ENCODE data around the gene GPR176.
A peak's percentile ranks its signal among the peaks of the same experiment; 100 is the strongest.
"Not testable (repeated sequence)": the region's sequence is repeated elsewhere in the genome, so short reads cannot be mapped to it uniquely, and the experiment has no call there.

Gene GPR176

DNA sequence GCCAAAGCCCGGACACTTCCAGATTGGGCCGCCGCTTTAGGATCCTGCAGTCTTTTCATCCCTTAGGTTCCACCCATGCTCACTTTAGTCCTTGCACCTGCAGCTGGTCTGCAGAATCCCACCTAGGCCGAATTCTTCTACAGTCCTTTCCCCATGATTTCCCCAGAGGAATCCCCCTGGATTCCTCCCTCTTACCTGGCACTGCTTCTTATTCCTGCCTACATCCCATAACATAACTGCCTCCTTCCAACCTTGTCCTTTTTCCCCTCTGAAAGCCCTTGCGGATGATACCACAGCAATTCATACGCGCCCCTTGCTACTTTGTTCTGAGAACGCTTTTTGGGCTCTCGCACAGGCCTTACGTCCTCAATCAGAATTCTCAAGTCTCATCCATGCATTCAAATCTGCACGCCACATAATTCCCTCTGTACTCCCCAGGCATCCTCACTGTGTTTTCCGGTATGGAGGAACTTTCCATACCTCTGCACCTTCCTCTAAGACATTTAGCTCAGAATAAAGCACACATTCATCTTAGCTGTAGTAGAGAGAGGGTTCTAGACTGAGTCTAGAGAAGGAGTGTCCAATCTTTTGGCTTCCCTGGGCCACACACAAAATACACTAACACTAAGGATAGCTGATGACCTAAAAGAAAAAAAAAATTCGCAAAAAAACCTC, 14.5 kb upstream of the GPR176 start:
- DNase-seq, result no peak

DNA sequence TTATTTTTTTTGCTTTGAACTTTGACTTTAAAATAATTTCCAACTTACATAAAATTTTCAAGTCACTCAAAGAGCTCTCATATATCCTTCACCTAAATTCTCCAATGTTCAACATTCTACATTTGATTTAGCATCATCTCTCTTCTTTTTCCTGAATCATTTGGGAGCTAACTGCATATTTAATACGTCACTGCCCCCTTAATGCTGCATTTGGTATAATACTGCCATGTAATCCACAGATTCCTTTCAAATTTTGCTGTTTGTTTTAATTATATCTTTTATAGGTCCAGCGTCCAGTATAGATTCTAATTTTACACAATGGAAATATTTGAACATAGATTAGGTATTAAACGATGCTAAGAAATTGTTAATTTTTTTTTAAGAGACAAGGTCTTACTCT, 11.5 kb upstream of the GPR176 start:
- DNase-seq, result no peak

DNA sequence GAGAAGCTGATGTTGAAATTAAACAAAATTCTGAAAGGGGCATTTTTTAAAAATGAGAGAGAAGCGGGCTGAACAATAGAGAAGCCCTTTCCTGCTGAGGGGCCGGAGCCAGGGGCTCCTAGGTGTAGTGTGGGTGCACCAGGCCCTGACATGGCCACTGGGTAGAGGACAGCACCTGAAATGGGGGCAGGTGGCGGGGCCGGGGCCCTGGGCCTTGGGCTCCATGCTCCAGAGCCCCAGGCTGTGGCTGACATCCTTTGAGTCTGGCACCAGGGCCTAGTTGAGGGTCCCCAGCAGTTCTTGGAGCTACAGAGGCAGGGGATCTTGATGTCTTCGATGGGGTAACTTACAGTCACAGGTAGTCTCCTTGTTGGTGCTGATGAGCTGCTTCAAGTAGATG, 6.5 kb upstream of the GPR176 start:
- DNase-seq, result no peak

DNA sequence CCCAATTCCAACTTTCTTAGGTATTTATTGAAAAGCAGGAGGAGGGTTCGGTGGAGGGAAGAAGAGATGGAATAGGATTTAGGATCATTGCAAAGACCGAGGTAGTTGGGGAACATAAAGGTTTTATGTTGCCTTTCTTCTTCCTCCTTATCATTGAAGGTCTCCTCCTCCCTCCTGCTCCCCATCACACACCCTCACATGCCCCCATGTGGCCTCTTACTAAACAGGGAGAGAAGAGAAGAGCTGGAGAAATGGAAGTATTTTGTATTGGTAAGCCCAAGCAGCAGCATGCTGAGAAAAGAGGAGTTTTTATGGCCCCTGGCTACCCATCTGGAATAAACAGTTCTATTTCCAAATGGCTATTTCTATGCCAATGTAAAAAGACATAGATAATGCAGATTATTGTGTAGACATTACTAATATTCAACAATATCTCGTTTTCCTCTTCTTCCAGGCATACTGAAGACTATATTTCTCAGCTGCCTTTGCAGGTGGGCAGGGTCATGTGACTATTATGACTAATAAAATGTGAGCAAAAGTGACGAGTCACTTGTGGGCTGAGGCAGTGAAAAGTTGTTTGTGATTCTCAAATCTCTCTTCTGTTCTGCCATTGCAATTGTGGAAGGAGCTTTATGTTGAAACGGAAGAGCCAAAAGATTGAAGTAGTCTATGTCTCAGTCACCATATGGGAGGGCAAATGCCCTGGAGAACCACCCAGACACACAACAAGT, 5.2 kb upstream of the GPR176 start:
- no peak for DNase-seq

DNA sequence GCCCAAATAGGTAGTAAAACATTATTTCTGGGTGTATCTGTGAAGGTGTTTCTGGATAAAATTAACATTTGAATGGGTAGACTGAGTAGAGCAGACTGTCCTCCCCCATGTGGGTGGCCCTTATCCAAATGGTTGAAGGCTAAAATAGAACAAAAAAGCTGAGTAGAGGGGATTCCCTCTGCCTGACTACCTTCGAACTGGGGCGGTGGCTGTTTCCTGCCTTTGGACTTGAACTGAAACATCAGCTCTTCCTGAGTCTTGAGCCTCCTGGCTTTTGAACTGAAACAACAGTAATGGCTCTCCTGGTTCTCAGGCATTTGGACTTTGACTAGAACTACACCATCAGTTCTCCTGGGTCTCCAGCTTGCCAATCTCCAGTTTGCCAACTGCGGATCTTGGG, 4.4 kb upstream of the GPR176 start:
- no peak for DNase-seq

DNA sequence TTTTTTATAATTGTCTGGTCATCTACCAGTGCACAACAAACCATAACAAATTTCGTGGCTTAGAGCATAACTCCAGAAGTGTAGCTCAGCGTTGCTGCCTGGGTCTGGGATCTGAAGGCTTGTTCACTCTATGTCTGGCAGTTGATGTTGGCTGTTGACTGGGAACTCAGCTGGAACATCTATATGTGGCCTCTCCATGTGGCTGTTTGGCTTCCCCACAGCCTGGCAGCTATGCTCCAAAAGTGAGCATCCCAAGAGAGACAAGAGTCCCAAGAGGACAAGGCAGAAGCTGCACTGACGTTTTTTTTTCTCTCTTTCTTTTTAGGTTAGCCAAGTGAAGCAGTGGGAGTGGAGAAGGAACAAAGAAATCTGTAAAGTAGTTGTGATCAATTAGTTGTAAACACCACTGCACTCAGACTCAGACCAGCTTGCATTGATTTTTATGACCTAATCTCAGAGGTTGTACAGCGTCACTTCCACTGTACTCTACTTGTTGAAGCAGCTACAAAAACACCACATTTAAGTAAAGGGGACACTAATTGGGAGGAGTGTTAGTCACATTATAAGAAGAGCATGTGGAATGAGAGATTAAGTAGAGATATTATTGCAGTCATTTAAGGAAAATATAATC, 2.5 kb upstream of the GPR176 start:
- DNase-seq, result no peak

DNA sequence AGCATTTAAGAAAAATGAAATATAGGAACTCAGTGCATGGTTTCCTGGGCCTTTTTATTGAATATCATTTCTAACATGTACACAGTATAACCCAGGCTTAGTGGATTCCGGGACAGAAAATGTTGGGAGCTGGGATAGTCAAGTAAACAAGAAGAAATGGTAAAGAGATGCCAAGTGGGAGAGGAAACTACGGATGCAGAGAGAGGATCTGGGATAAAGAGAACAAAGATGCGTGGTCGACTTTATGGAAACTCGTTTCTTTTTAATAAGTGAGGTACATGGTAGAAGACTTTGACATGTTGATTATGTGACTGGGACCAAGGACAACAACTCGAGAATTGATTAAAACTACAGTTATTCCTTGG, 1.2 kb upstream of the GPR176 start:
- DNase-seq, result no peak

DNA sequence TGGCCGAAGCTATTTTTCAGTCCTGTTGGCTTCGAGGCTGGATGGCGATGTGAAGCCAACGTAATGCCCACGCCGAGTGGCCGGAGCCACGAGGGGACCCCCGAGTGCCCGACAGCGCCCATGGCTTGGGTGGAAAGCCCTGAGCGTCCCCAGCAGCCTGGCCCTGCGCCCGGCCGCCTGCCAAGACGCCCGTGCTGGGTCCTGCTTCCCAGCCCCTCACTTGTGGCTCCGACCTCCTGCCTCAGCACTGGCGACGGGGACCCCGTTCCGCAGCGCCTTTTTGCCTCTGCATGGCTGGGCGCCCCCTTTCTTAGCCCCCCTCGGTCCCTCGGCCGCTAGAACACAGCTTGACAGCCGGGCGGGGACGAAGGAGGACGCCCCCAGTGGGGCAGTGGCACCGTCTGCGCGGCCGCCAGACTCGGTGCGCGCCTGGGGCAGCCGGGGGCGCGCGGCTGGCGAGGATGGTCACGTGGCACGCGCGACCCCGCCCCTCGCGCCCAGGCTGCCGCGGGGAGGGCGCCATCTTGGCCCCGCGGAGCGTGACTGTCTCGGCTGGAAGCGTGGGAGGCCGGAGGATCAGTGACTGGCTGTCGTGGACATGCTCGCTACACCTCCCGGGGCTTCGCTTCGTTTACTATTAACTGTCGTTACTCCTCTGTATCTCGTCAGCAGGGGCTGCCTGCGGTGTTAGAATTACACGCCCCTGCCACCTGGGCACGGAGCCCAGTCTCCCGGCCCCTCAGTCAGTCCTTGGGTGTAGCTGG, 626 bp upstream of the GPR176 start:
- peak; percentile 63 for DNase-seq

DNA sequence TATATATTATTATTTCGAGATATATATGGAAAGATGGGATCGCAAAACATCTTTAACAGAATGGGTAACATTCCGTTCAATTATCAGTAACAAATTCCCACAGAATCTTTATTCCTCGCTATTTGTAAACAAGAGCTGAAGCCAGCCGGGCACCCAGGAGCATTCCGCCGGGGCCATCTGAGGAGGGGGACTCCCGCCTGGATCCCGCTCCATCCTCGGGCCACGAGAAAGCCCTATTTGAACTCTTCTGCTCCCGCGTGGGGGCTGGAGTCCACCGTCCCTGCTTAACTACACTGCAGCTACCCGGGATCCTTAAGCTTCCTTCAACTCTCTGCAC, 687 bp downstream of the GPR176 start:
- no peak for DNase-seq

DNA sequence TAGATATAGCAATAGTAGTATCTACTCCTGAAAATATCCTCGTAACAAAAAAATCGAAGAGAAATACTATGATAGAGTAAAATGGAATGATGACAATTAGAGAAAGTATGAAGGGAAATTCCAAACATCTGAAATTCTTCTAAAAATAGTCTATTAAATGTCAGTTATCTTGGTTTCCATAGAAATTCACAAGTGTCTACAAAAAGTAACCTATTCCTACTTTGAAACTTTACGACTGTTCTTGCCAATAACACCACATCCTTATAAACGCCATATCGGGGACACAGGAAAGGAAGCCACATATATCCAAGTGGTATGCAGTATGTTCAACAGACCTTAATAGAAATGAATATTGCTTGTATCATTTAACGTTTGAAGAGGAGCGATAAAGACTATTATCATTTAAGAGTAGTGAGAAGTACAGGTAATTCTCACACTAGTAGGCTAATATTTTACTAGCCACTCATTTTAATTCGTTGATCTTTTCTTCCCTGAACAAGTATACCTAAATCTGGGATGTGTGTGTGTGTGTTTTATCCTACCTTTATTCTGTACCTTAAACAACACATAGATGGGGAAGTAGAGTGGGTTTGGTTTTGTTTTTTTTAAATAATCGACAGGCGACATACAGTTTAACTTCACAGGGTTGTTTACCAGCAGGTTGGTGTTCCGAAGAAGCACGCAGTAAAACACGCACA, 1.2 kb downstream of the GPR176 start:
- DNase-seq, result no peak

DNA sequence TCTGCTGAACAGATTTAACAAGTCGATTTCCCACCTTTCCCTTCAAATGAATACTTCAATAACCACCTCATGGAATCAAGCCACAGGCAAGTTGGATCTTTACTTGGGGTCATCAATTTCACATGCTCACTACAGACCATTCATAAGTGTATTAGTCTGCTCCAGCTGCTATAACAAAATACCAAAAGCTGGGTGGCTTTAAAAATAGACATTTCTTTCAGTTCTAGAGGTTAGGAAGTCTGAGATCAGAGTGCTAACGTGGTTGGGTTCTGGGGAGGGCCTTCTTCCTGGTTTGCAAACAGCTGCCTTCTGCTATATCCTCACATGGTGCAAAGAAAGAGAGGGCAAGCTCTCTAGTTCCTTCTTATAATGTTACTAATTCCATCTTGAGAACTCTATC, 5.1 kb downstream of the GPR176 start:
- no peak for DNase-seq

DNA sequence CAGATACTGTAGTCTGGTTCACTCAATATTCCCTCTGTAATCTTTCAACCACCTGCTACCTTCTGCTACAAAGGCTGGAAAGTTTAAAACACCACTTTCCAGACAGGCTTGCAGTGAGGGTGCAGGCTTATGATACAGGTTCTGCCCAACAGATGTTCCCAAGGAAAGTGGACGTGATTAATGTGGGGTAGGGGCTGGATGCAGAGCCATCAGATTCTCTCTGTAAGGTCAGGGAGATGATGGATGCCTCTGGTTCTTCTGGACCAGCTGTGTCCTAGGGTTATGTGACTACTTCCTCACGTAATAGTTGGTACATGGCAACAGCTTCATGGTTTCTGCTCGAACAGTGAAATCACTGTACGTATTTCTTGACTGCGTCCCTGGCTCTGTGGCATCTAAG, 11.1 kb downstream of the GPR176 start:
- DNase-seq, result no peak

DNA sequence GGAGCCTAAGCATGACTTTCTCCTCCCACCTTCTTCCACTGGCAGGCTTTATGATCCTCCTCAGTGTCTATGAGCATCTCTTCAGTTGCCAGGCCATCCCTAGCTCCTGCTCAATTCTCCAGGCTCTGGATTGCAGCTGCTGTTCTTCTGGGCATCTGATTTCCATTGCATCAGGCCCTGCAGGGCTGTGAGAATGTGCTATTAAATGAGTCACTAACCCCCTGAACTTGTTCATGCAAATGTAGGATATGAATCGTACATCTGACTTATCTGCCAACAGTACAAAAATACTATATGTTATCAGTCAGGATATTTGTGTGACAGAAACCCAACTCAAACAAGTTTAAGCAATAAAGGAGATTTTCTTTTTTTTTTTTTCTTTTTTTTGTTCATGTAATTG, 11.9 kb downstream of the GPR176 start:
- DNase-seq, result no peak

DNA sequence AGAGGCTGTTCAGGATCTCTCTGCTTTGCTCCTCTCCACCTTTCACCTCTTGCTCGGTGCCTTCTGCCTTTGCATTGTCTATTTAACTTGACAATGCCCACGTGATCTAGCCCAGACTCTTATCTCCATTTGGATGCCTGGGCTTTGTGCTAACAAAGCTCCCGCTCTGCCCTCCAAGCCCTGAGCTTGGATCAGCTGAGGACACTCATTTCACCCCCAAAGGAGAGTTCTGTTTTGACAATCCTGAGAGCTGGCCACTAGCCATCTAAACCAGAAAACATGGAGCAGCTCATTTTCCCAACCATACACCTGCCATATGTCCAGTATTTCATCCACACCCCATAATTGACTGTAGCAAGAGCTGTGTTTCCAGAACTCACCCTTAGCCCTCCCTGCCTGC, 12.8 kb downstream of the GPR176 start:
- no peak for DNase-seq

DNA sequence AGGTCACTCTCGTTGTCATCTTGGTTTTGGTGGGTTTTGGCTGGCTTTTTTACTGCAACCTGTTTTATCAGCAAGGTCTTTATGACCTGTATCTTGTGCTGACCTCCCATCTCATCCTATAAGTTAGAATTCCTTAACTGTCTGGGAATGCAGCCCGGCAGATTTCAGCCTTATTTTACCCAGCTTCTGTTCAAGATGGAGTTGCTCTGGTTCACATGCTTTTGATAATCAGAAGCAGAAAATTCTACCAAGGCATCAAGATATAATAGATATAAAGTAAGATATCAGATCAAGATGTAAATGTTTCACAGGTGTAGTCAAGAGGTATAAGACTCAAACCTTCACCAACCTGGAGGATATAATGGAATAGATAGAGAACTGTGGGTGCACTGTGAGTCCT, 16.0 kb downstream of the GPR176 start:
- no peak for DNase-seq

DNA sequence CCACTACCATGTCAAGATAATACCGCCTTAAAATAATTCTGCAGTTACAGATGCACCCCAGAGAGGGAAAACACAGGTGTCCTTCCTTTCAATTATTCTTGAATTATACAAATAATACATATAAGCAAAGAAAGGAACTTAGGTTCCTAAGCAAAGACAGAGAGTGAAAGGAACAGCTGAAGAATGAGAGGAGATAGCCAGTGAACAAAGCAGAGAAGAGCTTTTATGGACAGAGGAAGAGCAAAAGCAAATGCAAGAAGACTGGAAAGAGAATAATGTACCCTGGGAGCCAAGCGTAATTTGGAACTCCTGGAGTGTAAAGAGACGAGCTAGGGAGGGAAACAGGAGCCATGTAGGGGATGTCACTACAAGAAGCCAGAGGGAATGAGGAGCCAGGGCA, 21.7 kb downstream of the GPR176 start:
- no peak for DNase-seq

DNA sequence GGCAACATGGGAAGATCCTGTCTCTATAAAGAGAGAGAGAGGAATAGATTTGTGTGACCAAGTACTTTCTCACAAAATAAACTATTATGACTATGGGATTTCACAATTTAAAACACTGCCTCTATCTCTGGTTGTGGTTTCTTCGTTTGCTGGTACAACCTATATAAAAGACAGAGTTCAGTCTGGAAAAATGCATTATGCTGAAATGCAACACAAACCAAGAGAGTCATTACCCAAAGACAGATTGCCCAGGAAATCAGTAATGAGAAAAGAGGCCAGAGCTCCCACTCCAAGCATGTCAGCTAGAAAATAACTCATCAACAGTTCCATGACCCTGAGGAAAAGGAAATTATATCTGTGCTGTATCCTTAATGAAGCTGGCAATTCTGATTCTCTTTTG, 23.2 kb downstream of the GPR176 start:
- DNase-seq, result no peak

DNA sequence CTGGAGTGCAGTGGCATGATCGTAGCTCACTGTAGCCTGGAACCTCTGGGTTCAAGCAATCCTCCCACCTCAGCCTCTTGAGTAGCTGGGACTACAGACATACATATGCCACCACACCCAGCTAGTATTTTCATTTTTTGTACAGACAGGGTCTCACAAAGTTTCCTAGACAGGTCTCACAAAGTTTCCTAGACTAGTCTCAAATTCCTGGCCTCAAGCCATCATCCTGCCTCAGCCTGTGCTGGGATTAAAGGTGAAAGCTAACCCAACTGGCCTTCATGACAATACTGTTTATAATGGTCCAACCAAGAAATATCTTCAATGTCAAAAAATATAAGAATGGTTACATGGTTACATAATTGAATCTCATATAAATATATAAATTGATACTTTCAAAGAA, 24.0 kb downstream of the GPR176 start:
- no peak for DNase-seq

DNA sequence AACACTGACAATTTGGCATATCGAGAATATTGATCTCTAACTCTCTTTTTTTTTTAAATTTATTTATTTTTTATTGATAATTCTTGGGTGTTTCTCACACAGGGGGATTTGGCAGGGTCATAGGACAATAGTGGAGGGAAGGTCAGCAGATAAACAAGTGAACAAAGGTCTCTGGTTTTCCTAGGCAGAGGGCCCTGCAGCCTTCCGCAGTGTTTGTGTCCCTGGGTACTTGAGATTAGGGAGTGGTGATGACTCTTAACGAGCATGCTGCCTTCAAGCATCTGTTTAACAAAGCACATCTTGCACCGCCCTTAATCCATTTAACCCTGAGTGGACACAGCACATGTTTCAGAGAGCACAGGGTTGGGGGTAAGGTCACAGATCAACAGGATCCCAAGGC, 27.0 kb downstream of the GPR176 start:
- not testable (repeated sequence) for DNase-seq

DNA sequence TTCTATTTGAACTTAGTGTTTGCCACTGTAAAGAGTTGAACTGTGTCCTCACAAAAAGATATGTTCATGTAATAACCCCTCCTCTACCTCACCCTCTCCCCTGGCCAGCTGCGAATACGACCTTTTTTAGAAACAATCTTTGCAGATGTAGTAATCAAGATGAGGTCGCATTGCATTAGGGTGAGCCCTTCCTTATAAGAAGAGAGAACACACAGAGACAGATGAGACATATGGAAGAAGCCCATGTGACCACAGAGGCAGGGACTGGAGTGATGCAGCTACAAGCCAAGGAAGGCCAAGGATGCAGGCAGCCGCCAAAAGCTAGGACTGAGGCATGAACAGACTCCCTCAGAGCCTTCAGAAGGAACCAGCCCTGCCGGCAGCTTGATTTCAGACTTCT, 27.6 kb downstream of the GPR176 start:
- no peak for DNase-seq

DNA sequence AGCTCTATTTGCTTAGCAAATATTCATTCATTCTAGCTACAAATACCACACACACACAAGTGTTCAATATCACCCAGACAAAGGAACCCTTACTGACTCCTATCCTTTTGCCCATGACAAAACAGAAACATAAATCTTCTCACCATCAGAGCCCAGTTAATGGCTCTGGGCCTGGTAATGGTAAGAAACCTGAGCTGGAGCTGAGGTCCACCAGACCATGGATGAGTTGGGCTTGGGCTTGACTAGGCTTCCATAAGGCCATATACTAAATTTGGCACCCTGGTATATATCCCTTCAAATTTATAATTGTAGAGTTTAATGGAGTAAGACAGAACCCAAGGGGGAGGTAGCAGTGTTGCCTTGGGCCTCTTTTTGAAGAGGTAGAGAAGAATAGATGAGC, 29.4 kb downstream of the GPR176 start:
- DNase-seq, result no peak

DNA sequence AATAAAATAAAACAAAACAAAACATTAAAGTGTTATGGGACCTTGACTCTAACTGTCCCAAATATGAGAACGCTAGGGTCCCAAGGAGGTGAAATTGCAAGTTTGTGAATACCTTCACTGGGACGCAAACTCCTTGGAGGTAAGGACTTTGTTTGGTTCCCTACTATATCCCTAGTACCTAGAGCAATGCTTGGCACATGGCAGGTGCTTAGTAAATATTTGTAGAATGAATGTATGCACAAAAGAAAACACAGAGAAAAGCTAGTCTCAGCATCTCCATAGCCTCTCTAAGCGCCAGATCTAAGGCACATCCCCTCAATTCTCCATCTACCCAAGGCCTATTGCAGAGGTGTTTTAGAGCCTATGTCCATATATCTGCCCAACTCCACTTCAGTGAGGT, 30.5 kb downstream of the GPR176 start:
- no peak for DNase-seq

DNA sequence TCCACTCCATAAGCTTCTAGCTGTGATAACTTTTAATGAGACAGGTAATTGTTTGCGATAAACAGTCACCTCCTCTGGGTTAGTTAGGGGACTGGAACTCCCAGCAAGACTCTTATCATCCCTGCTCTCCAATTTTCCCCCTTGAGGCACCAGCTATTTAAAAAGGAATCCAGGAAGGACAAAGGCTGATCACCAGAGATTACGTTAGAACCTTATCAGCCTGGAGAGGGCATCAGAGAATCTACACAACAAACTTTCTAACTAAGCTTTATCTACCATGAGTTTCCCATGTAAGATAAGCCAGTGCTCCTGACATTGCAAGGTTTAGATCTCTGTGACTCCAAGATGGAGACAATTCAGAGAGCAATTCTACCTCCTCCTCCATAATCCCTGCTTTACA, 31.3 kb downstream of the GPR176 start:
- DNase-seq, result no peak

All from DMS79 treated with DMSO at 0.1 percent for 48 hours (cell line).